ENCODE data around the gene CELSR1.

GRCh38 chr22:46318576-46318975 lies 218.8 kb downstream of the CELSR1 start:
- TF ChIP-seq CTCF (conservative IDR thresholded peaks at IDR 0.05) (no peak), EZH2 (IDR thresholded peaks at IDR 0.05; ENCODE audit: low read depth) (no peak)
